PC-9 (cell line): ENCODE results near the gene ACKR1. TPM values are rescaled to one million over a fixed set of nuclear protein-coding genes. Genes with fewer than 3 reads are reported as not detected.

ENCODE experiments used
- BruUV-seq: library from RNA; stranded (reverse); fragments of 400-500 nt; replicated peaks from 2 replicates; lab custom pipeline; 2021; lab: Mats Ljungman, UMichigan
- CTCF ChIA-PET: fragments of 300-600 bp; sonication (Branson Sonifier 250); formaldehyde crosslinking; loops from one replicate; lab custom pipeline; 2022; ENCODE audit warnings: antibody characterized with exemption; lab: Charles Lee
- POLR2A ChIA-PET: fragments of 300-600 bp; sonication (Branson Sonifier 250); formaldehyde crosslinking; loops from one replicate; lab custom pipeline; 2022; ENCODE audit warnings: antibody characterized with exemption; ENCODE audit not compliant: unreplicated experiment; lab: Charles Lee
- DNase-seq, 2 experiments: peaks; one replicate each; pipeline versions ENCODE4 v3.0.0 to v3.0.0-alpha.2; 2015 to 2022; ENCODE audit warnings: mixed read lengths in 1 of 2
- H2AFZ ChIP-seq: fragments of 200-600 bp; sonication (generic); 2 replicates; pipeline ENCODE4 v1.8.1; 2017; ENCODE audit warnings: antibody characterized with exemption
- H3F3A ChIP-seq: fragments of 200-600 bp; sonication (generic); 2 replicates; pipeline ENCODE4 v1.8.1; 2017; ENCODE audit warnings: antibody characterized with exemption, mild to moderate bottlenecking, low read depth; ENCODE audit not compliant: insufficient read depth
- H3K27ac ChIP-seq: fragments of 200-600 bp; sonication (generic); 2 replicates; pipeline ENCODE4 v1.6.1; 2016; ENCODE audit warnings: mixed run types
- H3K27me3 ChIP-seq: fragments of 200-600 bp; sonication (generic); 2 replicates; pipeline ENCODE4 v1.6.1; 2016; ENCODE audit warnings: low read depth, mixed run types; ENCODE audit not compliant: insufficient read depth
- H3K36me3 ChIP-seq: fragments of 200-600 bp; sonication (generic); 2 replicates; pipeline ENCODE4 v1.6.1; 2016; ENCODE audit warnings: low read depth, mixed run types
- H3K4me1 ChIP-seq: fragments of 200-600 bp; sonication (generic); replicated peaks from 2 replicates; pipeline ENCODE4 v1.6.1; 2016; ENCODE audit warnings: mixed run types; ENCODE audit not compliant: insufficient read depth
- H3K4me2 ChIP-seq: fragments of 200-600 bp; sonication (generic); 2 replicates; pipeline ENCODE4 v1.6.1; 2017; ENCODE audit warnings: mixed run types
- H3K4me3 ChIP-seq: fragments of 200-600 bp; sonication (generic); 2 replicates; pipeline ENCODE4 v1.6.1; 2016; ENCODE audit warnings: mixed run types
- H3K79me2 ChIP-seq: fragments of 200-600 bp; sonication (generic); 2 replicates; pipeline ENCODE4 v1.6.1; 2017; ENCODE audit warnings: low read depth, mixed run types
- H3K9me2 ChIP-seq: fragments of 200-600 bp; sonication (generic); 2 replicates; pipeline ENCODE4 v1.8.1; 2017; ENCODE audit warnings: mild to moderate bottlenecking; ENCODE audit not compliant: insufficient read depth
- H3K9me3 ChIP-seq: fragments of 200-600 bp; sonication (generic); 2 replicates; pipeline ENCODE4 v1.8.1; 2016; ENCODE audit warnings: low read depth; ENCODE audit not compliant: insufficient read depth
- H4K20me1 ChIP-seq: fragments of 200-600 bp; sonication (generic); 2 replicates; pipeline ENCODE4 v1.8.1; 2017; ENCODE audit not compliant: insufficient read depth
- EZH2 ChIP-seq: fragments of 200-600 bp; sonication (generic); IDR thresholded peaks from 2 replicates; pipeline ENCODE4 v1.8.0; 2017; ENCODE audit warnings: antibody characterized with exemption, low read depth
- intact Hi-C: fragments of 100-400 bp; cut with micrococcal nuclease; formaldehyde crosslinking; loops from one replicate; pipeline ENCODE4 v1.10.0; 2022; ENCODE audit not compliant: unreplicated experiment
- total RNA-seq: library from RNA; stranded (reverse); gene quantifications from 2 replicates; pipeline ENCODE4 v1.2.3, GENCODE V29; 2021
- TF ChIP-seq, protein P1 (sequence below): fragments of 200-600 bp; sonication (generic); conservative IDR thresholded peaks from 2 replicates; pipeline ENCODE4 v1.6.1; 2017; ENCODE audit warnings: mixed run types, antibody characterized with exemption, mild to moderate bottlenecking, moderate library complexity

ACKR1 gene
- total RNA-seq, 1 experiment from 2014 or later: not detected

DNA sequence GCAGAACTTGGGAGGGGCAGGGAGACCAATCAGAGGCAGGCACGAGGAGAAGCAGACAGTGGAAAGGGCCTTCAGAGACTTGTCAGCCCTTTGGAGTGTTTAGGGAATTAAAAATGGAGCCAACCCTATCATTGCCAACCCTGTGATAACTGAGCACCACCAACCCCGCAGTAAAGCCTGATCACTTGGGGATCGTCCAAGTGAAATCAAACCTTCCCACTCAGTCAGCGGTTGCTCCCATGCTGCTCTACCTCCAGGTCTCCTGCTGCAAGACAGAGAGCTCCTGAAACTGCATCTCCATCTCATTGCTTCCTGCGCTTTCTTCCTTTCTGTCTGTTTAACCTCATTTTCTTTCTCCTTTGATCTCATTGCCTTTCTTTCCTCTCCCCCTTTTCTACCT lies 4.8 kb upstream of the ACKR1 start:
- Histone ChIP-seq H2AFZ (no peak overlapping the region), H4K20me1 (no peaks in the 10 kb centered on the region; the same call in 1 of the 2 replicates), H3K9me3 (no peaks in the 10 kb centered on the region), H3K4me2 (no peak overlapping the region), H3K79me2 (no peaks in the 10 kb centered on the region), H3K4me3 (no peak overlapping the region), H3K27ac (no peak overlapping the region), H3K27me3 (peaks cover 76% of the 10 kb centered on the region), H3F3A (no peaks in the 10 kb centered on the region), H3K4me1 (no peaks in the 10 kb centered on the region), H3K9me2 (no peaks in the 10 kb centered on the region), H3K36me3 (no peaks in the 10 kb centered on the region)
- no TSS peak for BruUV-seq
- ChIA-PET POLR2A (no interaction called here), CTCF (no interaction called here)
- intact Hi-C loops: loop anchor here (5.0 kb wide), 1 partner anchor 68 kb away; no protein-coding TSS in a partner anchor
- TF ChIP-seq EZH2: no peak
- TF ChIP-seq, protein P1, sequence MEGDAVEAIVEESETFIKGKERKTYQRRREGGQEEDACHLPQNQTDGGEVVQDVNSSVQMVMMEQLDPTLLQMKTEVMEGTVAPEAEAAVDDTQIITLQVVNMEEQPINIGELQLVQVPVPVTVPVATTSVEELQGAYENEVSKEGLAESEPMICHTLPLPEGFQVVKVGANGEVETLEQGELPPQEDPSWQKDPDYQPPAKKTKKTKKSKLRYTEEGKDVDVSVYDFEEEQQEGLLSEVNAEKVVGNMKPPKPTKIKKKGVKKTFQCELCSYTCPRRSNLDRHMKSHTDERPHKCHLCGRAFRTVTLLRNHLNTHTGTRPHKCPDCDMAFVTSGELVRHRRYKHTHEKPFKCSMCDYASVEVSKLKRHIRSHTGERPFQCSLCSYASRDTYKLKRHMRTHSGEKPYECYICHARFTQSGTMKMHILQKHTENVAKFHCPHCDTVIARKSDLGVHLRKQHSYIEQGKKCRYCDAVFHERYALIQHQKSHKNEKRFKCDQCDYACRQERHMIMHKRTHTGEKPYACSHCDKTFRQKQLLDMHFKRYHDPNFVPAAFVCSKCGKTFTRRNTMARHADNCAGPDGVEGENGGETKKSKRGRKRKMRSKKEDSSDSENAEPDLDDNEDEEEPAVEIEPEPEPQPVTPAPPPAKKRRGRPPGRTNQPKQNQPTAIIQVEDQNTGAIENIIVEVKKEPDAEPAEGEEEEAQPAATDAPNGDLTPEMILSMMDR: no peak
- no peak for DNase-seq

DNA sequence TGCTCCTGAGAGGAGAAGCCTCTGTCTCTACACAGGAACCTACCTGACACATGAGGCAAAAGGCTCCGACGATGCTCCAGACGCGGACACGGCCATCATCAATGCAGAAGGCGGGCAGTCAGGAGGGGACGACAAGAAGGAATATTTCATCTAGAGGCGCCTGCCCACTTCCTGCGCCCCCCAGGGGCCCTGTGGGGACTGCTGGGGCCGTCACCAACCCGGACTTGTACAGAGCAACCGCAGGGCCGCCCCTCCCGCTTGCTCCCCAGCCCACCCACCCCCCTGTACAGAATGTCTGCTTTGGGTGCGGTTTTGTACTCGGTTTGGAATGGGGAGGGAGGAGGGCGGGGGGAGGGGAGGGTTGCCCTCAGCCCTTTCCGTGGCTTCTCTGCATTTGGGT lies 3.9 kb upstream of the ACKR1 start:
- Histone ChIP-seq H3K9me3 (no peaks in the 10 kb centered on the region), H3K36me3 (no peaks in the 10 kb centered on the region), H4K20me1 (no peaks in the 10 kb centered on the region; the same call in 1 of the 2 replicates), H3K9me2 (no peaks in the 10 kb centered on the region), H3K27me3 (peaks cover 69% of the 10 kb centered on the region), H3K27ac (no peak overlapping the region), H3F3A (no peaks in the 10 kb centered on the region), H2AFZ (no peak overlapping the region), H3K4me2 (no peak overlapping the region), H3K4me3 (no peak overlapping the region), H3K4me1 (no peaks in the 10 kb centered on the region), H3K79me2 (no peaks in the 10 kb centered on the region)
- TF ChIP-seq, protein P1: no peak
- CTCF ChIA-PET: no interaction called here
- no TSS peak for BruUV-seq
- DNase-seq: no peak
- intact Hi-C loops: no loop called here
- POLR2A ChIA-PET: no interaction called here

- intact Hi-C loops: no loop called here
- Histone ChIP-seq H3K4me3 (no peak overlapping the region), H3K36me3 (no peaks in the 10 kb centered on the region), H3K9me3 (no peaks in the 10 kb centered on the region), H3K4me2 (no peak overlapping the region), H3K27me3 (peaks cover 66% of the 10 kb centered on the region), H4K20me1 (no peaks in the 10 kb centered on the region; the same call in 1 of the 2 replicates), H3K9me2 (no peaks in the 10 kb centered on the region), H3K79me2 (no peaks in the 10 kb centered on the region), H2AFZ (no peak overlapping the region), H3F3A (no peaks in the 10 kb centered on the region), H3K27ac (no peak overlapping the region), H3K4me1 (no peaks in the 10 kb centered on the region)
- no peak for TF ChIP-seq EZH2
- TF ChIP-seq, protein P1: no peak
- BruUV-seq: no TSS peak
- DNase-seq: no peak
- ChIA-PET POLR2A (no interaction called here), CTCF (no interaction called here)
Observed at GRCh38 chr1:159201642-159202041, 3.0 kb upstream of the ACKR1 start.
